ENCODE results near the gene SIRT3.

Gene SIRT3

GRCh38 chr11:235997-236773 lies at the start of gene SIRT3:
SIRT3 (minus strand) TSS chr11:236342; CDS start chr11:236328, 14 bp downstream.
- DNase-seq: peak; percentile 90
- Histone ChIP-seq H3K4me3 (ENCODE audit: low read length) (peak within 1 kb of the TSS; percentile 94), H3K4me1 (ENCODE audit: low read length) (peaks cover 12% of the 10 kb centered on the region), H3K9me3 (replicated peaks; ENCODE audit: insufficient read depth, low read length) (no peaks in the 10 kb centered on the region), H3K79me2 (ENCODE audit: low read length) (peaks cover 41% of the 10 kb centered on the region), H3K27me3 (replicated peaks; ENCODE audit: insufficient read depth, low read length) (no peaks in the 10 kb centered on the region), H4K20me1 (ENCODE audit: insufficient read depth, low read length) (no peaks in the 10 kb centered on the region), H3F3A (ENCODE audit: insufficient read depth, low read length) (peaks cover 4% of the 10 kb centered on the region; the same call in 1 of the 2 replicates), H3K36me3 (replicated peaks; ENCODE audit: insufficient read depth, low read length) (no peaks in the 10 kb centered on the region; the same call in 1 of the 2 replicates), H3K27ac (ENCODE audit: low read length) (peak within 1 kb of the TSS; percentile 92), H3K4me2 (ENCODE audit: low read depth, low read length) (peak within 1 kb of the TSS; percentile 91), H2AFZ (ENCODE audit: low read length) (peak within 1 kb of the TSS; percentile 80), H3K9me2 (replicated peaks; ENCODE audit: insufficient read depth, low read length) (no peaks in the 10 kb centered on the region), H3K9ac (ENCODE audit: low read length) (peak within 1 kb of the TSS; percentile 93)
- TF ChIP-seq EZH2 (optimal IDR thresholded peaks at IDR 0.05; ENCODE audit: low read depth, low read length) (no peak), EZH2phosphoT487 (IDR thresholded peaks at IDR 0.05; ENCODE audit: low read length) (no peak)
- TF ChIP-seq, protein P1, sequence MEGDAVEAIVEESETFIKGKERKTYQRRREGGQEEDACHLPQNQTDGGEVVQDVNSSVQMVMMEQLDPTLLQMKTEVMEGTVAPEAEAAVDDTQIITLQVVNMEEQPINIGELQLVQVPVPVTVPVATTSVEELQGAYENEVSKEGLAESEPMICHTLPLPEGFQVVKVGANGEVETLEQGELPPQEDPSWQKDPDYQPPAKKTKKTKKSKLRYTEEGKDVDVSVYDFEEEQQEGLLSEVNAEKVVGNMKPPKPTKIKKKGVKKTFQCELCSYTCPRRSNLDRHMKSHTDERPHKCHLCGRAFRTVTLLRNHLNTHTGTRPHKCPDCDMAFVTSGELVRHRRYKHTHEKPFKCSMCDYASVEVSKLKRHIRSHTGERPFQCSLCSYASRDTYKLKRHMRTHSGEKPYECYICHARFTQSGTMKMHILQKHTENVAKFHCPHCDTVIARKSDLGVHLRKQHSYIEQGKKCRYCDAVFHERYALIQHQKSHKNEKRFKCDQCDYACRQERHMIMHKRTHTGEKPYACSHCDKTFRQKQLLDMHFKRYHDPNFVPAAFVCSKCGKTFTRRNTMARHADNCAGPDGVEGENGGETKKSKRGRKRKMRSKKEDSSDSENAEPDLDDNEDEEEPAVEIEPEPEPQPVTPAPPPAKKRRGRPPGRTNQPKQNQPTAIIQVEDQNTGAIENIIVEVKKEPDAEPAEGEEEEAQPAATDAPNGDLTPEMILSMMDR (IDR thresholded peaks at IDR 0.05; ENCODE audit: low read length): no peak

DNA sequence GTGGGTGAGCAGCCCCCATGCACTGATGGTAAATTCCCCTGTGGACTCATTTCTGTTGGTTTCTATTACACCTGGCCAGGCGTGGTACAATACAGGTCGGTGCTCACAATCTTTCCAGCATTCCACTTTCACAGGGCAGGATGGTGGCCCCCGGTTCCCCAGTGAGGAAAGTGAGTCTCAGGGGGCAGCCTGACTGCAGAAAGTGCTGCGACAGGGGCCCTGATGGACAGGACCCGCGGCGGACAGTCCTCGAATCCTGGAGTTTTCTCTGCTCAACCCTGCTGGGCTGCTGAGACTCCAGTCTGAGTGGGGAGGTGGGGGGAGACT lies 49.7 kb upstream of the SIRT3 start:
- DNase-seq: no peak
- no peaks in the 10 kb centered on the region for H3K79me2 ChIP-seq (ENCODE audit: low read length)
- H3K9me3 ChIP-seq (replicated peaks; ENCODE audit: insufficient read depth, low read length): no peaks in the 10 kb centered on the region
- no peak for TF ChIP-seq EZH2phosphoT487 (IDR thresholded peaks at IDR 0.05; ENCODE audit: low read length)
- TF ChIP-seq, protein P1 (IDR thresholded peaks at IDR 0.05; ENCODE audit: low read length): no peak
- no peak for TF ChIP-seq EZH2 (optimal IDR thresholded peaks at IDR 0.05; ENCODE audit: low read depth, low read length)
- H3K36me3 ChIP-seq (replicated peaks; ENCODE audit: insufficient read depth, low read length): no peaks in the 10 kb centered on the region
- peaks cover 42% of the 10 kb centered on the region for H3K27me3 ChIP-seq (replicated peaks; ENCODE audit: insufficient read depth, low read length)
- no peaks in the 10 kb centered on the region for H3K9me2 ChIP-seq (replicated peaks; ENCODE audit: insufficient read depth, low read length)
- H3K4me3 ChIP-seq (ENCODE audit: low read length): no peak overlapping the region
- H3F3A ChIP-seq (ENCODE audit: insufficient read depth, low read length): no peaks in the 10 kb centered on the region
- H4K20me1 ChIP-seq (ENCODE audit: insufficient read depth, low read length): no peaks in the 10 kb centered on the region
- no peak overlapping the region for H3K4me2 ChIP-seq (ENCODE audit: low read depth, low read length)
- no peak overlapping the region for H3K27ac ChIP-seq (ENCODE audit: low read length)
- H3K9ac ChIP-seq (ENCODE audit: low read length): no peak overlapping the region
- H3K4me1 ChIP-seq (ENCODE audit: low read length): no peaks in the 10 kb centered on the region
- no peak overlapping the region for H2AFZ ChIP-seq (ENCODE audit: low read length)

GRCh38 chr11:285021-285893 lies 49.1 kb upstream of the SIRT3 start:
- Histone ChIP-seq H3K36me3 (replicated peaks; ENCODE audit: insufficient read depth, low read length) (no peaks in the 10 kb centered on the region), H2AFZ (ENCODE audit: low read length) (no peak overlapping the region), H3K27me3 (replicated peaks; ENCODE audit: insufficient read depth, low read length) (peaks cover 45% of the 10 kb centered on the region), H3K4me3 (ENCODE audit: low read length) (no peak overlapping the region), H3K9me2 (replicated peaks; ENCODE audit: insufficient read depth, low read length) (no peaks in the 10 kb centered on the region), H3F3A (ENCODE audit: insufficient read depth, low read length) (no peaks in the 10 kb centered on the region), H3K4me1 (ENCODE audit: low read length) (no peaks in the 10 kb centered on the region), H3K4me2 (ENCODE audit: low read depth, low read length) (no peak overlapping the region), H3K9ac (ENCODE audit: low read length) (no peak overlapping the region), H3K27ac (ENCODE audit: low read length) (no peak overlapping the region), H4K20me1 (ENCODE audit: insufficient read depth, low read length) (no peaks in the 10 kb centered on the region), H3K79me2 (ENCODE audit: low read length) (no peaks in the 10 kb centered on the region), H3K9me3 (replicated peaks; ENCODE audit: insufficient read depth, low read length) (no peaks in the 10 kb centered on the region)
- no peak for DNase-seq
- no peak for TF ChIP-seq EZH2phosphoT487 (IDR thresholded peaks at IDR 0.05; ENCODE audit: low read length)
- no peak for TF ChIP-seq EZH2 (optimal IDR thresholded peaks at IDR 0.05; ENCODE audit: low read depth, low read length)
- TF ChIP-seq, protein P1 (IDR thresholded peaks at IDR 0.05; ENCODE audit: low read length): no peak
